ENCODE data around the gene UPK2.

Gene UPK2

DNA sequence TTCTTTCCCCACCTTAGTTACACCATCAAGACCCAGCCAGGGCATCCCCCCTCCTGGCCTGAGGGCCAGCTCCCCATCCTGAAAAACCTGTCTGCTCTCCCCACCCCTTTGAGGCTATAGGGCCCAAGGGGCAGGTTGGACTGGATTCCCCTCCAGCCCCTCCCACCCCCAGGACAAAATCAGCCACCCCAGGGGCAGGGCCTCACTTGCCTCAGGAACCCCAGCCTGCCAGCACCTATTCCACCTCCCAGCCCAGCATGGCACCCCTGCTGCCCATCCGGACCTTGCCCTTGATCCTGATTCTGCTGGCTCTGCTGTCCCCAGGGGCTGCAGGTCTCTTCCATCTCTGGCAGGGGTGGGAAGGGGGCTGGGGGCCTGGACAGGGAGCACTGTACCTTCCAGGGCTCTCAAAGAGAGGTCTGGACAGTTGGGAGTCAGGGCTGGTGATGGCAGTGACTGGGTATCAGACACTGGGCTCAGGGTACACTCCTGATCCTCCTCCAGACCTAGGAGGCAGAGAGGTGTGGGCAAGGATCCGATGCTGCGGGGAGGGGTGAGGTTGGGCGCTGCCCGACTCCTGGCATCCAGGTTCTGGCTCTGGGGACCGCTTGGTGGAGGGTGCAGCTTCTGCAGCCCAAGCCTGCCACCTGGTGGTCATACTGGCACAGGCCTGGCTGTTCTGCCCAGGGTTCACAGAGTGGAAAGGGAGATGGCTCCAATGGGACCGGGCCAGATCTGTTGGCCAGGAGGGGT lies at the start of gene UPK2:
TSS of gene UPK2 (plus strand) at position 205 of the 753 bp plus-strand sequence. CDS start at position 258, 53 bp downstream.
- peak; percentile 67 to 86 for DNase-seq

GRCh38 chr11:118907051-118908042 lies 48.8 kb upstream of the UPK2 start:
- DNase-seq = peak; percentile 69 to 72

DNA sequence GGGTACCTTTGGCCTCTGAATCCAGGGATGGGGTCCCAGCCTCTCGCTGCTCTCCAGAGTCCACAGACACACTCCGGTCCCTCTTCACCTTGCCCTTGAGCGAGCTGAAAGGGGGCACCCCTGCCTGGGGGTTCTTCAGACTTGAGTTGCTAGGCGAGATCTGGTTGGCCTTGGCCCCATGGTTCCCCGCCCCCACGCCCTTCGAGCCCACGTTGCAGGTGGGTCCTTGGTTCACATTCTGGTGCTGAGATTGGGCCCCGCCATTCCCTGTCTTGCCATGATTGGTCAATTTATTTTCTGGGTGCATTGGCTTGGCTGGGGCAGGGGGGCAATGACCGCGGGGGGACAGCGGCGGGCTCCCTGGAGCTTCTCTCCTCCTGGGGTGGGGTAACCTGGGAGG lies 47.8 kb upstream of the UPK2 start:
- DNase-seq = no peak

DNA sequence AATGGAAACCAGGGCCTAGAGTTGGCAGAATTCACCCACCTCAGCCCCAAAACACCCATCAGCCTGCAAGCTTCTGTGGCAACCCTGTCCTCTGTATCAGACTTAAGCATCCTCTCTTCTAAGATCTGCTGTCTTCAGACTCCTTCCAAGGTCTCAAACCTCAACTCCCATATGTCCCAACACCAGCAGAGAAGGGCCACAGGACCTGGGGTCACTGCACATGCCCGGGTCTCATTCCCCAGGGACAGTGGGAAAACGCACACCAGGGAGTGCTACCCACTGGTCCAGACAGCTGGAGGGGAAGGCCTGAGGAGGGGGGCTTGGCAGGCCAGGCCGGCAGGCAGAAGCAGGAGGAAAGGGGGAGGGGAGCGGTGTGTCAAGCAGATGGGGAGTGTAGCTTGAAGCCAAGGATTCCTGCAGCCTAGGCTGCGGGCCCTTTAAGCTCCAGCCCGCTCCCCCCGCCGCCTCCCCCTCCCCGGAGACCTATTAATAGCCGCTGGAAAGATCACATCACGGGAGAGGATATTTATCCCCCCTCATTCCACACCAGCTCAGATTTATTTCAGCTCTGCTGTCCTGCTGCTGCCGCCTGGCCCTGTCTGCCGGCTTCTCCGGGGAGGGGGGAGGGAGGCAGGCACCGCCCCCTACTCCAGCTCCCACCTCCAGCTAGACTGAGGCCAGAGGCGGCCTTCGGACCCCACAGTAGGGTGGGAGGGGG lies 47.0 kb upstream of the UPK2 start:
- peak; percentile 72 to 95 for DNase-seq

DNA sequence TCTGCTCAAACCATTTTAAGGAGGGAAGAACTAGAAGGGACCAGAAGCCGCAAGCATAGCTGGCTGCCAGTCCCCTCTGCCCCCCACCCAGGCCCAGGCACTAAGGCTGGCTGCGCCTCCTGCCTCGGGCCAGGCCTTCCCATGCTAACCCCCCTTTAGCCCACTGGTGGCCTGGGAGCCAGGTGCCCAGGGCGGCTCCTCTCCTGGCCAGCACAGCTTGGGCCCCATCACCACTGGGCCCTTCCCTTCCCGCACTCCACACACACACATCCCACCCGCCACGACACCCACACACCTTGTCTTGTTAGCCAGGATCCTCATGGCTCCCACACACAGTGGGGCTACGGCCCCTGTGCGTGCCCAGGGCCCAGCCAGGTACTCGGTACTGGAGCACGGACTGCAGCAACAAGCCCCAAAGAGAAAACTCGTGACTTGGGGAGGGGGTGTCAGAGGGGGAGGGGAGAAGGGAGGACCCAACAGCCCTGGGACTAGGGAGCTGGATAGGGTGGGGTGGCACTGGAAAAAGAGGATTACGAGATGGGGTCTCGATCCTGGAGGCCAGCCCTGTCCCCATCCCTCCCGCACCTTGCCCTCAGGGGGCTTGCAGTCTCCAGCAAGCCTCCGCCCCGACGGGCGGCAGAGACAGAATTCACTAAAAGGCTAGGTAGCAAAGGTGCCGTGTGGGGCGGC lies 46.3 kb upstream of the UPK2 start:
- no peak for DNase-seq

GRCh38 chr11:118910309-118911112 lies 45.6 kb upstream of the UPK2 start:
- no peak for DNase-seq

- no peak for DNase-seq
Measured at GRCh38 chr11:118911113-118911879, 44.8 kb upstream of the UPK2 start.

DNA sequence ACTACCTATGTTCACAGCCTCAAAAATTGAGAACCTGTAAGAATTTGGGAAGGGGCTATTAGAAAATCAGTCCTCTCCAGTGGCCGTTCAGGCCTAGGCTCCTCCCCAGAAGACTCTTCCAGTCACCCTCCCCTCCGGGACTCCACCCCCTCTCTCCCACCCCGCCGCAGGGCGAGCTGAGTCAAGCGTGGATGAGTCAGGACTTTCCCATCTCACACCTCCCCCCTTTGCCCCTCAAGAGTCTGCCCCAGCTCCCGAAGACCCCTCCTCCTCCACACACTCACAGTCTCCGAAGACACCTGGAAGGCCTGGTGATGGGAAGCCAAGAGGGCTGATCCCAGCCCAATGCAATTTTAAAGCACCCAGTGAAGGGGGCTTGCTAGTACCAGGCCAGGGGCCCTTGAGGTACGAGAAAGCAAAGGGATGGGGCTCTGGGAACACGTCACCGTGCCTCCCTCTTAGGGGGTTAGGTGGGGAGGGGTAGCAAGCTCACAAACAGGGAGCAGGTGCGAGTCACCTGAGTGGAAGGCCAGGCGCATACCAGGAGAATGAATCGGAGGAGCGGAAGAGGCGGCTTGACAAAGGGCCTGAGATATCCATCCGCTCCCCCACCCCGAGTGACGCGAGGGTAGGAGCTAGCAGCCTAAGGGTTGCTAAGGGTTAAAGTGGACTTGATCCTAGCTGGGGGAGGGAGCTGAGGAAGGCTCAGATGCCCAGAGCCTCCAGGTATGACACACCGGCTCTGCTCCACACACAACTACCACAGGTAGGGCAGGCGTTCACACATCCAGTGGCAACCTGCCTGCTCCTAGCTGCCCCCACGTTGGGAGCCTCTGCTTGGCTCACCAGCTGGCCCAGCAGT lies 44.0 kb upstream of the UPK2 start:
- DNase-seq = peak in 1 of 2 experiments; percentile 26

- DNase-seq = no peak
Measured at GRCh38 chr11:118912742-118913410, 43.2 kb upstream of the UPK2 start.

DNA sequence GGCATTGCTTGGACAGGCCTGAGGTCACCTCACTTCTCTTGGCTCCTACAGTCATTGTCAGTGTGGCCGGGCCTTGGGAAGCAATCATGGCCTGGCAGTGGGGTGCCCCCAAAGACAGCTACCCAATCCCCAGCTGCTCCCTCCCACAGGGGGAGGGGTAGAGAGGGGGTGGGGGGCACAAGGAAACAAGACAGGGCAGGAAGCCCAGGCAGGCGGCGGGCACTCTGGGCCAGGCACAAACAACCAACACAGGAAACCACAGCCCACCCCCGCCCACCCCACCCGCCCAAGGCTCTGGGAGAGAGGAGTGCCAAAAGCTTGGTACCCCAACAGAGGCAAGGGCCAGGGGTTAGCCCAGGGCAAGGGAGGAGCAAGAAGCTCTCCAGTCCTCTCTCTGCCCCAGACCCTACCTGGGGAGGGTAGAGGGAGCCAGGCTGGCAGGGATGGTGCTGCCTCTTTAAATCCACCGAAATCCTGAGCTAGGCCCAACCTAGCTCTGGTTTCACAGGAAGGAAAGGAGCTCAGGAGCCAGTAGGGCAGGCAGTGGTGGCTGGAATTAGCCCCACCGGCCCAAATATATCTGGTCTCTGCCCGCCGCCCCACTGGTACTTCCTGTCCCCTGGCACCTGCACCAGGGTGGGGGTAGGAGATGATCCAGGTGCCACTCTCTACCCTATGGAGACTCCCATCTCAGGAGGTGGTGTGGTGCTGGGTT lies 42.5 kb upstream of the UPK2 start:
- DNase-seq = no peak

DNA sequence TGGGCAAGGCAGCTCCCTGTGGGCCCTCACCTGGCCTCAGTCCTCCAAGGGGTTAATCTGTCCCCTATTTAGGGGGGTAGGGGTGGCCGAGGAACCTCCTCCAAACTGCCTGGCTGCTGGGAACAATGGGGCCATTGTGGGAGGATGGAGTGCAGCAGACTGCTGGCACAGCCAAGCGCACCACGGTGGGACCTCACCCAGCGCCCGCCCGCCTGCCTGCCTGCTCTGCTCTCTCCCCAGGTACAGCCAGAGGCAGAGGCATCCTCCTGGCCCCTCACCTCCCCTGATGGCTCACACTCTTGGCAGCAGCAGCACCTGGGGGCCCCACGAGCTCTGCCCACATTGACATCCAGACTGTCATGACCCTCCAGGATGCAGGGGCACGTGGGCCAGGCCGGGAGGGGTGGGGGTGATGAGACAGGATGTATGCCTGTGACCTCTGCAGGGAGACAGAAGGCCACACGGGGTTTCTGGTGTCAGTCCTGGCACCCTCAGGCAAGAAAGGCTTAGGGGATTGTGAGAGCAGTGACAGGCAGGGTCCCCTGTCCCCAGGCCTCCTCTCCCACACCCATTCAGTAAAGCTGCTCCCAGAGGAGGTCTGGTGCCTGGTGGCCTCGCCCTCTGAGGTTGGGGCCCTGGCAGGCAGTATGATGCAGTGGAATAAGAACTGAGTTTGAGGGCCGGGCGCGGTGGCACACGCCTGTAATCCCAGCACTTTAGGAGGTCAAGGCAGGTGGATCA lies 41.8 kb upstream of the UPK2 start:
- DNase-seq = no peak

DNA sequence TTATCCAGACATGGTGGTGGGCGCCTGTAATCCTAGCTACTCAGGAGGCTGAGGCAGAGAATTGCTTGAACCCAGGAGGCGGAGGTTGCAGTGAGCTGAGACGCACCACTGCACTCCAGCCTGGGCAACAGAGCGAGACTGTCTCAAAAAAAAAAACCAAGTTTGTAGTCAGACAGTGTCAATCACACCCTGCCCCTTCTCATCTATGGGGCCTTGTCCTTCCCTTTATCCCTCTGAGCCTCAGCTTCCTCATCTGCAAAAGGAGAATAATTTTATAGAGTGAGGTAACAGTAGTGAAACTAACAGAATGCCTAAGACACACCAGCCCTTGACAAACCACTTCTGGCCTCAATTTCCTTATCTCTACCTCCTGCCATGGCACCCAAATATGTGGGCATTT lies 41.1 kb upstream of the UPK2 start:
- no peak for DNase-seq

DNA sequence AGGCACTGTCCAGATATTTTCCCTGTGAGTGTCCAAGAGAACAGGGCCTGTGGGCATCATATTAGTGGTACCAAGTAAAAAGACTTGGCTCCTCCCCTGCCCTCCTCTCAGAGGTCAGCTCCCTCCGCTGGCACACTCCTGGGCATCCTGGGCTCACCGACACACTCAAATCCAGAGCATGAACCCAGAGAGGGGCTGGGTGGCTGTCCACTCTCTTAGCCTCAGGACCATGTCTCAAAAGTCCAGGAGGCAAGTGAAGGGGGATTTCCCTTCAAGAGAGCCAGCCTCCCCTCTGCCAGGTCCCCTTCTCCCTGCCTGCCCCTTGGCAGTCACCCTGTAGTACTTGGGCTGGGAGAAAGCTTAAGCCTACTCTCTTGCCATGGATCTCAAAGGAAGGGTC lies 40.7 kb upstream of the UPK2 start:
- no peak for DNase-seq

GRCh38 chr11:118915941-118916841 lies 39.9 kb upstream of the UPK2 start:
- DNase-seq = no peak

GRCh38 chr11:118916842-118917388 lies 39.2 kb upstream of the UPK2 start:
- DNase-seq = peak in 1 of 2 experiments; percentile 50

GRCh38 chr11:118917481-118918127 lies 38.5 kb upstream of the UPK2 start:
- DNase-seq = no peak
